GM21717 (cell line): ENCODE results near the gene RDX.
"Not testable (repeated sequence)": the region's sequence is repeated elsewhere in the genome, so short reads cannot be mapped to it uniquely, and the experiment has no call there.

Experiments used
- ATAC-seq: cut with Tn5 transposase; IDR thresholded peaks from one replicate; pipeline ENCODE4 v1.9.1; 2021; ENCODE audit warnings: mild to moderate bottlenecking, moderate library complexity; ENCODE audit not compliant: unreplicated experiment

The RDX gene

GRCh38 chr11:110280595-110280994 lies 15.8 kb downstream of the RDX start:
- ATAC-seq: not testable (repeated sequence)

- no peak for ATAC-seq
Measured at GRCh38 chr11:110279881-110280280, 16.5 kb downstream of the RDX start.

- ATAC-seq: no peak
Measured at GRCh38 chr11:110272919-110273318, 23.5 kb downstream of the RDX start.

GRCh38 chr11:110269996-110270395 lies 26.4 kb downstream of the RDX start:
- no peak for ATAC-seq

GRCh38 chr11:110268441-110268840 lies 28.0 kb downstream of the RDX start:
- ATAC-seq: no peak

- no peak for ATAC-seq
Measured at GRCh38 chr11:110262072-110262403, 34.4 kb downstream of the RDX start.

GRCh38 chr11:110261195-110262071 lies 35.0 kb downstream of the RDX start:
- ATAC-seq: no peak

- ATAC-seq: no peak
Measured at GRCh38 chr11:110253525-110253924, 42.9 kb downstream of the RDX start.

GRCh38 chr11:110251836-110252235 lies 44.6 kb downstream of the RDX start:
- no peak for ATAC-seq

GRCh38 chr11:110250168-110250567 lies 46.2 kb downstream of the RDX start:
- no peak for ATAC-seq

- no peak for ATAC-seq
Measured at GRCh38 chr11:110249766-110250165, 46.6 kb downstream of the RDX start.

- ATAC-seq: no peak
Measured at GRCh38 chr11:110249066-110249465, 47.3 kb downstream of the RDX start.

- no peak for ATAC-seq
Measured at GRCh38 chr11:110243791-110244190, 52.6 kb downstream of the RDX start.

- ATAC-seq: no peak
Measured at GRCh38 chr11:110242746-110243145, 53.7 kb downstream of the RDX start.

GRCh38 chr11:110242188-110242587 lies 54.2 kb downstream of the RDX start:
- no peak for ATAC-seq

- no peak for ATAC-seq
Measured at GRCh38 chr11:110235966-110236365, 60.4 kb downstream of the RDX start.

GRCh38 chr11:110230377-110230776 lies 66.0 kb downstream of the RDX start:
- ATAC-seq: no peak

- ATAC-seq: no peak
Measured at GRCh38 chr11:110219006-110219785, 77.2 kb downstream of the RDX start.

- ATAC-seq: no peak
Measured at GRCh38 chr11:110217936-110218335, 78.5 kb downstream of the RDX start.

- ATAC-seq: no peak
Measured at GRCh38 chr11:110217223-110217877, 79.1 kb downstream of the RDX start.

GRCh38 chr11:110209313-110209694 lies 87.1 kb downstream of the RDX start:
- not testable (repeated sequence) for ATAC-seq
